BLaER1 (cell line): ENCODE results near the gene VAMP4.

ENCODE experiments used
- H3K27ac ChIP-seq: shearing (Covaris generic); formaldehyde crosslinking; 2 replicates; pipeline ENCODE4 v1.8.1; 2022
- H3K27me3 ChIP-seq: shearing (Covaris generic); formaldehyde crosslinking; 2 replicates; pipeline ENCODE4 v1.8.1; 2022
- H3K36me3 ChIP-seq: shearing (Covaris generic); formaldehyde crosslinking; 2 replicates; pipeline ENCODE4 v1.8.1; 2022
- H3K4me1 ChIP-seq: shearing (Covaris generic); formaldehyde crosslinking; 2 replicates; pipeline ENCODE4 v1.8.1; 2022
- H3K4me2 ChIP-seq: shearing (Covaris generic); formaldehyde crosslinking; 2 replicates; pipeline ENCODE4 v1.8.1; 2022
- H3K4me3 ChIP-seq: shearing (Covaris generic); formaldehyde crosslinking; 2 replicates; pipeline ENCODE4 v1.8.1; 2022
- H3K9ac ChIP-seq: shearing (Covaris generic); formaldehyde crosslinking; 2 replicates; pipeline ENCODE4 v1.8.1; 2022
- H3K9me3 ChIP-seq: shearing (Covaris generic); formaldehyde crosslinking; 2 replicates; pipeline ENCODE4 v1.8.1; 2022
- H4K20me1 ChIP-seq: shearing (Covaris generic); formaldehyde crosslinking; 2 replicates; pipeline ENCODE4 v1.8.1; 2022
- Cebpa-rat ChIP-seq: shearing (Covaris generic); IDR thresholded peaks from 2 replicates; pipeline ENCODE4 v1.8.1; 2022

VAMP4 gene

DNA sequence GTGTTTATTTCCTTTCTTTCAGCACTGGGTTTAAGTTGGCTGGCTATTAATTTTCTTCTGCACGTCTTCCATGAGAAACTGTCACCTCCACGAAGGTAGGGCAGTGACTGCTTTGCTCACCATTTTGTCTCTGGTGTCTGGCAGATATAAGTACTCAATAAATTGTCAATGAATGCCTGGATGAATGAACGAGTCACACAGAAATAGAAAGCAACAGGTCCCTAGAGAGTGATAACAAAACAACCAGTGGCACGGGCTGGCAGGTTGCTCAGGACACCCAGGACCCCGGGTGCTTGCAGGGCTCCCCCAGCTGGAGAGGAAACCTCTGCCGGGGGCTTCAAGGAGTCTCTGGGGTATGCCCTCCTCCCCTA lies 86.1 kb downstream of the VAMP4 start:
- Histone ChIP-seq H3K4me2 (peak overlapping the region; percentile 76), H3K36me3 (no peaks in the 10 kb centered on the region), H4K20me1 (no peaks in the 10 kb centered on the region), H3K4me1 (peaks cover 35% of the 10 kb centered on the region), H3K27ac (peak overlapping the region; percentile 63), H3K9ac (no peak overlapping the region), H3K9me3 (no peaks in the 10 kb centered on the region), H3K27me3 (no peaks in the 10 kb centered on the region), H3K4me3 (peak overlapping the region; percentile 9; the same call in 1 of the 2 replicates)
- no peak for TF ChIP-seq Cebpa-rat

DNA sequence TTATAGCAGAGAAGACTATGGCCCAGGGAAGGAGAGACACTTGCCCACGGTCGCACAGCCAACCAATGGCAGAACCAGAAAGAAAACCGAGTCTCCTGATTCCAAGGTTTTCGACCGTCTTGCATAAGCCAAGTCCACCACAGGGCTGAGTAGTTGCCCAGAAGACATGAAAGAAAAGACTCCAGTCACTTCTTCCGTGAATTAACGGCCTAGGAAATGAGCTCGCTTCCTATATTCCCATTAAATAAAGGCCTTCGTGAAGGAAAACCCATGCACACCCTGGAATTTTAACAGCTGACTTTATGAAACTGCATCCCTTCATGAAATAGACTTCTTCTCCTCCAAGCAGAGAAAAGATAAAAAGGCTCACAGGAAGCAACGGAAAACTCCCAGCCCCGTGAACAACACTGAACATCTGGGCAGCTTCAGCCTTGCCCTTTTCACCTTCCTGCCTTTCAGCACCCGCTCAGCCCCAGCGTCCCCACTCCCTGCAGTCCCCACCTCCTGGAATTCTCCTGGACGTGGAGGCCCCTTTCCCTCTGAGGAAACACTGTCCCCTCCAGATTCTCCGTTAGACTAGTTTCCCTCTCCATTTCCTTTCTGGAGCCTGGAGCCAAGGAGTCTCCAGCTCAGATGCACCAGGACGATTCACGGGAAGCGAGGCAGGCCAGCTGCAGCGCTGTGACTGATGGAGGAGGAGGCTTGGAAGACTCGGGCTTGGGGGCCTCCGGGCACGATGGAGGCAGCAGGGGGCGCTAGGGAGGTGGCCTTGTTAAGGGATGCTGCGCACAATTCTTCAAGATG lies 86.7 kb downstream of the VAMP4 start:
- TF ChIP-seq Cebpa-rat = no peak
- Histone ChIP-seq H4K20me1 (no peaks in the 10 kb centered on the region), H3K27ac (peak overlapping the region; percentile 63), H3K4me3 (peak overlapping the region; percentile 9; the same call in 1 of the 2 replicates), H3K9ac (0 out of 2 replicates have a peak overlapping the region, but pooled peaks have one; percentile 15), H3K4me2 (peak overlapping the region; percentile 76), H3K36me3 (no peaks in the 10 kb centered on the region), H3K27me3 (no peaks in the 10 kb centered on the region), H3K9me3 (no peaks in the 10 kb centered on the region), H3K4me1 (peaks cover 35% of the 10 kb centered on the region)

DNA sequence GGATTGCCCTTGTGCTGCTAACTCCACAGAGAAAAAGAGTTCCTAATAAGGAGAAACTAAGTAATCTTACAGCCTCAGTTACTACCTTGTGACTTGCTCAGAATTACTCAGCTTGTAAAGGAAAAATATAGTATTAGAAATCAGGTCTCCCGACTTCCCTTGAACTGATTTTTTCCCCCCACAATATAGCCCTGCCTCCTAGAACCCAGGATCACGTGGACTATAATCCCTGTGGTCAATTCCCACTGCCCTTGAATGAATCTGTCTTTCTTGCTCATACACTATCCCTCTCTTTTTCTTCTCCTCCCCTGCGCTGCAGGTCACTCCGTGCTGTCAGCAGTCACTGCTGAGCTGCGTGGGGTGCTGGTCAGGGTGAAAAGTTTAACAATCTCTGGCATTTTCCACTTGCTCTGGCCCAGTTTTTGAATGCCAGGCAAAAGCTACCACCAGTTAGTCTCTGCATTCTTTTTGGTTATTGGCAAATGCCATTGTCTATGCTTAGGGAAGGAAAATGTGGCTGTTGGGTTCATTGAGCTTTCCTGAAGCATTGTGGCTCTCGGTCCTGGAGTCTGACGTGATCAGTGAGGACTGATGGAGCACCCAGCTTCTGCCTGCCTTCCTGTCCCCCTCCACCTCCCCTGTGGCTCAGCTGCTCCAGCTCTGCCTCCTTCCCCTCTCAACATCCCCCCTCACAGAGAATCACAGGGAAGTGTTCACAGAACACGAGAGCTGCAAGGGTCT lies 87.5 kb downstream of the VAMP4 start:
- Histone ChIP-seq H3K27ac (peak overlapping the region; percentile 63), H3K27me3 (no peaks in the 10 kb centered on the region), H3K9me3 (no peaks in the 10 kb centered on the region), H3K36me3 (no peaks in the 10 kb centered on the region), H3K4me1 (peaks cover 35% of the 10 kb centered on the region), H4K20me1 (no peaks in the 10 kb centered on the region), H3K4me3 (no peak overlapping the region), H3K9ac (no peak overlapping the region), H3K4me2 (peak overlapping the region; percentile 76)
- no peak for TF ChIP-seq Cebpa-rat

GRCh38 chr1:171653796-171654195 lies 88.1 kb downstream of the VAMP4 start:
- no peaks in the 10 kb centered on the region for H3K27me3 ChIP-seq

DNA sequence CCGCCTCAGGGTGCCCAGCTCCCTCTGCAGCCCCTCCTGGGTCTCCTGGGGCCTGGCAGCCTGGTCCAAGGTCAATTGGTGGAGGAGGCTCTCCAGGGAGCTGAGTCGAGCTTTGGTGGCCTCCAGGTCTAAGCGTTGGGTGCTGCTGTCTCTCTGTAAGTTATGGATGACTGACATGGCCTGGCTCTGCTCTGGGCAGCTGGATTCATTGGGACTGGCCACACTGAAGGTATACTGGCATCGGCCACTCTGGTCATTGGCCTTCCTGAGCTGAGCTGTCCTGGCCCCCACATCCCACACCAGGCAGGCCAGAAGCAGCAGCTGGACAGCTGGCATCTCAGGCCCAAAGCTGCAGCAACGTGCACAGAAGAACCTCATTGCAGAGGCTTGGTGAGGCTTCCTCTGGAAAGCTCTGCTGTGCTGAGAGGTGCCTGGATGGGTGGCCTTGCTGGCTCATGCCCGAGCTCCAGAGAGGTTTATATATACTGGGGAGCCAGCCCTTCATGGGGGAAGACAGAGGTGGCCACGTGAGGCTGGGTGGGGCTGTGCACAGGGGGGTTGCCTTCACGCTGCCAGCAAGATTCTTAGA lies 89.5 kb downstream of the VAMP4 start, which contains the start of gene MYOC:
TSS of gene MYOC (minus strand) at position 455 of the 589 bp plus-strand sequence. CDS start at position 378, 77 bp downstream.
- Histone ChIP-seq H3K9ac (no peak within 1 kb of the TSS), H3K4me2 (no peak within 1 kb of the TSS), H3K27ac (no peak within 1 kb of the TSS), H3K9me3 (no peaks in the 10 kb centered on the region), H3K36me3 (no peaks in the 10 kb centered on the region), H3K4me3 (no peak within 1 kb of the TSS), H4K20me1 (no peaks in the 10 kb centered on the region), H3K27me3 (no peaks in the 10 kb centered on the region), H3K4me1 (peaks cover 35% of the 10 kb centered on the region)
- no peak for TF ChIP-seq Cebpa-rat

More at GRCh38 chr1:171653796-171654195, 88.1 kb downstream of the VAMP4 start:
- peak overlapping the region; percentile 63; the same call in 1 of the 2 replicates for H3K27ac ChIP-seq
- H4K20me1 ChIP-seq = no peaks in the 10 kb centered on the region
- H3K36me3 ChIP-seq = no peaks in the 10 kb centered on the region
- H3K9ac ChIP-seq = no peak overlapping the region
- H3K9me3 ChIP-seq = no peaks in the 10 kb centered on the region
- peak overlapping the region; percentile 76; the same call in 1 of the 2 replicates for H3K4me2 ChIP-seq
- H3K4me3 ChIP-seq = no peak overlapping the region
- peaks cover 35% of the 10 kb centered on the region for H3K4me1 ChIP-seq
- TF ChIP-seq Cebpa-rat = no peak
